SK-N-DZ (cell line): ENCODE results near the gene TUBGCP5.

ENCODE experiments used
- DNase-seq: peaks from one replicate; pipeline ENCODE4 v3.0.0-alpha.2; 2015; ENCODE audit warnings: low spot score

Gene TUBGCP5

DNA sequence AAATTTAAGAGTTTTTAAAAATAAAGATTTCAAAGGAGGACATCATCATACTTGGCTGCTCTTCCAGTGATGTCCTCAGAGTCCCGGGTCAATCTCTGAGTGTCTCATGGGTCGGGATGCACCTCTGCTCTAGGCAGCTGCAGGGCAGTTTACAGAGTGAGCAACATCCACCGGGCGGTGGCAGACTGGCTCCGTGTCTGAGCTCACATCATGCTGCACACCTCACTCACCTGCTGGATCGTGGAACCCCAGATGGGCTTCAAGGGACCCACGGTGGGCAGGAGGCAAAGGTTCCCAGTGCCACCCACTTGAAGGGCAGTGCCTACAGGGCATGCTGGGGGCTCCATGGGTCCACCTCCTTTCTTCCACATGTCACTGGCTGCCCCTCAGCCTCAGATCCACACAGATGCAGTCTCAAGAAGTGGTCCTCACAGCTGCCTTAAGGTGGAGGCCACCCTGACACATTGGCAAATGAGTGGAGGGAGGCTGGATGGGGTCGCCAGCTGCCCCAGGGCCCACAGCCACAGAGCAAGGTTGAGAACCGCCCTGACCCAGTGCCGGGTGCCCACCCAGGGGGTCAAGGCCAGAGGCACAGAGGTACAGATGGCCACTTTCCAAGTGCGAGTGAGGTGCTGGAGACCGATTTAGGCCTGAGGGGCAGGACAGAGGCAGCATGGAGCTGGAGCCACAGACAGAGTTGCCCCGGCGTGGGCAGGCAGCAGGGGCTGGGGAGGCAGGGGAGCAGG, 84.4 kb downstream of the TUBGCP5 start:
- no peak for DNase-seq

DNA sequence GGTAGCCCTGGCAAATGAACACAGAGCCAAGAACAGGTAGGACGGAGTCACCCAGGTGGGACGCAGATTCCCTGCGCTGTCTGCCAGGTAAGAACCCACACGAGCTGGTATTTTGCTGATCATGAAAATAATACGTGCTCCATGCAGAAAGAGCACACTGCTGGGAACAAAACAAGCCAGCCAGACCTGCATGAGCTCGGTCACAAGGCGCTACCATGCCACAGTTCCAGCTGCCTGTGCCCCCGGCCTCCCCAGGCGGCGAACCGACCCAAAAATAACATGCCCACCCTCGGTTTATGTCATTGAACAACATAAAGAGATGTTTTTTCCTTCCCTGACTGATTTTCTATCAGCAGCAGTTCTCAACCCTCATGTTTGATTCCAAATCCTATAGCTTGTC, 85.0 kb downstream of the TUBGCP5 start:
- no peak for DNase-seq

DNA sequence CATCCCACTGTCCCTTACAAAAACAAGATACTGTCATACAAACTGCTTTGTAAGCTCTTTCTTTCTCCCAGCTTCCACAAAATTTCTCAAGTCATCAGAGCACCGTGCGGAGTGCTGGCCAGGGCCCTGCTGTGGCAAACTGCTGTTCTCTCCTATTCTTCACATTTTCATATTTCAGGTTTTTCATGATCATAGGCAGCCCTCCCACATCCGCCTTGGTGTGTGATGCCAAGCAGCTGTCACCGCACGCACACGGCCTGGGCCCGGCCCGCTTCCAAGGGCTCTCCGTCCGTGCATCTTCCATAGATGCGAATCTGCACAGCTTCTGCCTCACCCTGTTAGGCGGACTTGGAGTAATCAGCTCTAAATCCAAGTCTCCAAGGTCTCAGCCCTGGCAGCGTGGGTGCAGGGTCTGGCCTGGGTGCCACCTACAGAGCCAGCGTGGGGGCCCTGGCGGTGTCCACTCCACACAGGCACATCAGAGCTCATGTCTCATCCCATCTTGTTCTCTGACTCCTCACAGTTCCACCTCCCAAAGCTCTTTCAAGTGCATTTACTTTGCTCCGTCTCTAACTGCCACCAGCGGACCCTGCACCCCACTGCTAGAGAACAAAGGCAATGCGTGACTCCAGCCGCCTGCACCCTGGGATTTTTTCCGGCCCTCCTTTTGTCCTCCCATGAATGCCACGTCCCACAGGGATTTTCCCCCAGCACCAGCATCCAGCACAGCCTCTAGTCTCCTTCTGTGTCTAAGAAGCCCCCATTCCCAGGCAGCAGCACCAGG, 86.4 kb downstream of the TUBGCP5 start:
- no peak for DNase-seq

DNA sequence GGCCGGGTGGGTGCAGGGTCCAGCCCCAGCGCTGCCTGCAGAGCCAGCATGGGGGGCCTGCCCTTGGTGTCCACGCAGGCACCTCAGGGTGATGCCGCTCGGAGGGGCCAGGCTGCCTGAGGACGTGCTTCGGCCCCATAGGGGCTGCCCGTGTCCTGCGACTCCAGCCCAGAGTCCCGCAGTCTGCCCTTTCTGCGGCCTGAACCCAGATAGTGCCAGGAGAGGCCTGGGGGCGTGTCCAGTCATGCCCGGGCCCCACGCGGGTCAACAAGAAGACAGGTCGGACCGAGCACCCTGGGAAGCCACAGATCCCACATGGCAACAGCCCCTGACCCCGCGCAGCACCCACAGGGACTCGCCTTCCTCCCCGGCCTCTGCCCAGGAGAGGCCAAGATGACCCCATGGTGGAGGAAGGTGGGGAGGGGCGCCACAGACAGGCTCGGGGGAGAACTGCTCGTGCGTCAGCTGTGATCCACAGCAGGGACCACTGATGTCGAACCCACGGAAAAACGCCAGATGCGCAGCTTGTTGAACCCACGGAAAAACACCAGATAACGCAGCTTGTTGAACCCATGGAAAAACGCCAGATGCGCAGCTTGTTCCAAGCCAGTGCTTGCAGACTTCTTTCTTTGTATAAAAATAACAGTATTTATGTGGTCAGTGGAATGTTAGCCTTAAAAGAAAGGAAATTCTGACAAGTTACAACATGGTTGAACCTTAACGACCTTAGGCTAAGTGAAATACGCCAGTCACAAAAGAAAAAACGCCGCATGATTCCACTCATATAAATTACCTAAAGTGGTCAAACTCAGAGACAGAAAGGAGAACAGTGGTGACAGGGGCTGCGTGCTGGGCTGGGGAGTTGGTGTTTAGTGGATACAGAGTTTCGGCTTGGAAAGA, 87.7 kb downstream of the TUBGCP5 start:
- no peak for DNase-seq

DNA sequence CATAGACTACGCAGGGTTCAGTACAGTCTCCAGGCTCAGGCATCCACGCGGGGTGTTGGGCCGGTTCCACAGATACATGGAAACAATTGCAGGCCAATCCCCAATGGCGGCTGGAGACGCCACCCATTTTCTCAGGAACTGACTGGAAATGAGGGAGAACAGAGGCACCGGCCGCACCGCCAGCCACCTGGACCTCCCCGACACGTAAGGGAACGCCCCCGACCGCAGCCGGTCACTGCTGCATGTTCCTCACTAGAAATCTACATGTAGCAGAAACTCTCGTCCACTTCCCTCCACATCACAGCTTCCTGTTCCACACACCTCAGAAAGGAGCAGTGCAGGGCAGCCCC, 88.4 kb downstream of the TUBGCP5 start:
- DNase-seq = no peak

DNA sequence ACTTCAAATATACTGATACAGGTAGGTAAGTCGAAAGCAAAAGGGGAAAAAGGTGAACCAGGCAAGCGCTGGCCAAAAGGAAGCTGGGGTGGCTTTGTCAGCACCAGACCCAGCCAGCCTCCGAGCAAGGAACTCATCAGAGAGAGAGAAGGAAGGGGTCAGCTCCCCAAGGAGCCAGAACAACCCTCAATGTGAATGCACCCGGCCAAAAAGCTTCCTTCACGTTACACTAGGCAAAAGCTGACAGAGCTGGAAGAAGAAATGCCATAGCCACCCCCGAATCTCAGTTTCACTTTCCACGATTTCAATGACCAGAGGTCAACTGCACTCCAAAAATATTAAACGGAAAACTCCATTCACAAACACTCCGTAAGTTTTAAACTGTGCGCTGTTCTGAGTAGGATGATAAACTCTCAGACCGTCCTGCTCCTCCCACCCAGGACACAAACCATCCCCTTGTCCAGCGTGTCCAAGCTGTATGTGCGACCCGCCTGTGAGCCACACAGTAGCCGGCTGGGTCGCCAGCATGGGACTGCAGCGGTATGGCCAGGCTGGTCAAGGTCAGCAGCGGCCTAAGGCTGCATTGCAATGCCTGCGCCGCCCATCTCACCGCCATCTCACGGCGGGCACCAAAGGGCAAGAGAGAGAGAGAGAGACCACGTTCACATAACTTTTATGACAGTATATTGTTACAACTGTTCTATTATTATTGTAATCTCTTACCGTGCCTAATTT, 88.9 kb downstream of the TUBGCP5 start:
- no peak for DNase-seq
